Panc1 (cell line): ENCODE results near the gene WDR1. TPM values are rescaled to one million over a fixed set of nuclear protein-coding genes. Genes with fewer than 3 reads are reported as not detected.

Experiments
- ATAC-seq: fragments of 200-7000 bp; cut with Tn5 transposase; 2 replicates; pipeline ENCODE4 v1.9.1; 2020; ENCODE audit warnings: mild to moderate bottlenecking, moderate library complexity
- BruUV-seq: library from RNA; stranded (reverse); fragments of 400-500 nt; replicated peaks from 2 replicates; lab custom pipeline; 2021; lab: Mats Ljungman, UMichigan
- CTCF ChIA-PET: fragments of 300-600 bp; sonication (Branson Sonifier 250); formaldehyde crosslinking; loops from one replicate; lab custom pipeline; 2022; ENCODE audit warnings: antibody characterized with exemption; lab: Charles Lee
- POLR2A ChIA-PET: fragments of 300-600 bp; sonication (Branson Sonifier 250); formaldehyde crosslinking; loops from one replicate; lab custom pipeline; 2022; ENCODE audit warnings: antibody characterized with exemption; lab: Charles Lee
- DNase-seq: peaks from one replicate; pipeline ENCODE4 v3.0.0-alpha.2; 2010; ENCODE audit warnings: low read depth, low spot score
- H3K27ac ChIP-seq: 2 replicates; pipeline ENCODE4 v1.5.1; 2011; ENCODE audit warnings: mild to moderate bottlenecking, low read length, inconsistent platforms
- H3K27me3 ChIP-seq: fragments of 200-500 bp; sonication (Bioruptor generic); 2 replicates; pipeline ENCODE4 v1.6.0; 2014; ENCODE audit warnings: low read length, inconsistent platforms; ENCODE audit not compliant: control insufficient read depth, insufficient read depth
- H3K36me3 ChIP-seq: fragments of 200-500 bp; sonication (Bioruptor generic); 2 replicates; pipeline ENCODE4 v1.5.1; 2014; ENCODE audit warnings: inconsistent platforms, mild to moderate bottlenecking, low read length, moderate library complexity; ENCODE audit not compliant: control insufficient read depth, insufficient read depth
- H3K4me1 ChIP-seq: 2 replicates; pipeline ENCODE4 v1.5.1; 2011; ENCODE audit warnings: inconsistent platforms, mild to moderate bottlenecking, low read length, moderate library complexity; ENCODE audit not compliant: control insufficient read depth, insufficient read depth
- H3K4me3 ChIP-seq, 2 experiments: 2 replicates each; pipeline ENCODE4 v1.5.1; 2011 to 2012; ENCODE audit warnings: low read depth in 2 of 2, low read length in 2 of 2, mild to moderate bottlenecking in 2 of 2, inconsistent platforms in 1 of 2, moderate library complexity in 1 of 2
- H3K9me3 ChIP-seq: fragments of 200-500 bp; sonication (Bioruptor generic); 2 replicates; pipeline ENCODE4 v1.5.1; 2014; ENCODE audit warnings: low read depth, mild to moderate bottlenecking, inconsistent platforms, low read length, moderate library complexity; ENCODE audit not compliant: control insufficient read depth, insufficient read depth
- POLR2AphosphoS5 ChIP-seq: IDR thresholded peaks from 2 replicates; pipeline ENCODE4 v1.6.1; 2012; ENCODE audit warnings: mild to moderate bottlenecking, low read depth, low read length, moderate library complexity
- SIN3A ChIP-seq: IDR thresholded peaks from 2 replicates; pipeline ENCODE4 v1.6.1; 2012; ENCODE audit warnings: low read depth, mild to moderate bottlenecking, low read length, moderate library complexity, borderline replicate concordance; ENCODE audit not compliant: insufficient read depth
- TCF7L2 ChIP-seq: IDR thresholded peaks from 2 replicates; pipeline ENCODE4 v1.6.1; 2011; ENCODE audit warnings: mild to moderate bottlenecking, low read depth, low read length, inconsistent platforms
- in situ Hi-C: cut with HindIII; loops from 2 replicates; pipeline ENCODE4 v1.10.0; 2016; ENCODE audit warnings: low sequenced_read_pairs, low pct_unique_long_range_greater_than_20kb
- intact Hi-C: fragments of 100-400 bp; cut with micrococcal nuclease; formaldehyde crosslinking; loops from one replicate; pipeline ENCODE4 v1.10.0; 2022; ENCODE audit not compliant: unreplicated experiment
- total RNA-seq: library from RNA; stranded (reverse); gene quantifications from one replicate; pipeline ENCODE4 v1.2.1, GENCODE V29; 2021; ENCODE audit not compliant: unreplicated experiment
- TF ChIP-seq, protein P1 (sequence below): fragments of 450-650 bp; IDR thresholded peaks from 2 replicates; pipeline ENCODE4 v1.5.1; 2017; ENCODE audit warnings: mild to moderate bottlenecking
- TF ChIP-seq, protein P2 (sequence below), 2 experiments: IDR thresholded peaks; 2 replicates each; pipeline ENCODE4 v1.6.1; 2011 to 2012; ENCODE audit warnings: low read depth in 2 of 2, control low read depth in 1 of 2, low read length in 1 of 2, mild to moderate bottlenecking in 1 of 2, moderate library complexity in 1 of 2; ENCODE audit not compliant: insufficient read depth in 1 of 2

The WDR1 gene
- total RNA-seq, 1 experiment from 2014 or later: 260 TPM

DNA sequence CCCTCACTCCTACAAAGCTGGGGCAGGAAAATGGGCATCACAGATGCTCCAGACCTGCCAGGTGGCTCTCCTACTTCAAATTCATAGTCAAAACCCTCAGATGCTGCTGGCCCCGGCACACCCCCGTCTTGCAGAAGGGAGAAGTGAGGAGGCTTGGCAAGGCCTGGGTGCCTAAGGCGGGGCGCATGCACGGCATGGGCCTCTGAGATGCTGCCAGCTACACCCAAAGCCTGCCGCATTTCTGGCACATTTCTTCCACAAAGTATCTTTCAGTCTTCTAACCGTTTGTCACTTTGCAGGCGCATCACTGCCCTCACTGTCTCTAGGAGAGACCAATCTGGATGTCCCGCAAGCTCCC lies 19.6 kb downstream of the WDR1 start:
- in situ Hi-C loops: no loop called here
- H3K9me3 ChIP-seq: no peaks in the 10 kb centered on the region
- no peaks in the 10 kb centered on the region for H3K27me3 ChIP-seq
- no peaks in the 10 kb centered on the region for H3K4me1 ChIP-seq
- H3K36me3 ChIP-seq: peaks cover 2% of the 10 kb centered on the region; the same call in 1 of the 2 replicates
- no peak for DNase-seq
- intact Hi-C loops: no loop called here
- POLR2A ChIA-PET: no interaction called here
- BruUV-seq: no TSS peak
- CTCF ChIA-PET: no interaction called here
- no peak overlapping the region for H3K4me3 ChIP-seq
- H3K27ac ChIP-seq: no peak overlapping the region
- ATAC-seq: no peak
- TF ChIP-seq SIN3A: no peak
- no peak for TF ChIP-seq TCF7L2
- TF ChIP-seq POLR2AphosphoS5: no peak
- TF ChIP-seq, protein P1, sequence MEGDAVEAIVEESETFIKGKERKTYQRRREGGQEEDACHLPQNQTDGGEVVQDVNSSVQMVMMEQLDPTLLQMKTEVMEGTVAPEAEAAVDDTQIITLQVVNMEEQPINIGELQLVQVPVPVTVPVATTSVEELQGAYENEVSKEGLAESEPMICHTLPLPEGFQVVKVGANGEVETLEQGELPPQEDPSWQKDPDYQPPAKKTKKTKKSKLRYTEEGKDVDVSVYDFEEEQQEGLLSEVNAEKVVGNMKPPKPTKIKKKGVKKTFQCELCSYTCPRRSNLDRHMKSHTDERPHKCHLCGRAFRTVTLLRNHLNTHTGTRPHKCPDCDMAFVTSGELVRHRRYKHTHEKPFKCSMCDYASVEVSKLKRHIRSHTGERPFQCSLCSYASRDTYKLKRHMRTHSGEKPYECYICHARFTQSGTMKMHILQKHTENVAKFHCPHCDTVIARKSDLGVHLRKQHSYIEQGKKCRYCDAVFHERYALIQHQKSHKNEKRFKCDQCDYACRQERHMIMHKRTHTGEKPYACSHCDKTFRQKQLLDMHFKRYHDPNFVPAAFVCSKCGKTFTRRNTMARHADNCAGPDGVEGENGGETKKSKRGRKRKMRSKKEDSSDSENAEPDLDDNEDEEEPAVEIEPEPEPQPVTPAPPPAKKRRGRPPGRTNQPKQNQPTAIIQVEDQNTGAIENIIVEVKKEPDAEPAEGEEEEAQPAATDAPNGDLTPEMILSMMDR: no peak
- TF ChIP-seq, protein P2, sequence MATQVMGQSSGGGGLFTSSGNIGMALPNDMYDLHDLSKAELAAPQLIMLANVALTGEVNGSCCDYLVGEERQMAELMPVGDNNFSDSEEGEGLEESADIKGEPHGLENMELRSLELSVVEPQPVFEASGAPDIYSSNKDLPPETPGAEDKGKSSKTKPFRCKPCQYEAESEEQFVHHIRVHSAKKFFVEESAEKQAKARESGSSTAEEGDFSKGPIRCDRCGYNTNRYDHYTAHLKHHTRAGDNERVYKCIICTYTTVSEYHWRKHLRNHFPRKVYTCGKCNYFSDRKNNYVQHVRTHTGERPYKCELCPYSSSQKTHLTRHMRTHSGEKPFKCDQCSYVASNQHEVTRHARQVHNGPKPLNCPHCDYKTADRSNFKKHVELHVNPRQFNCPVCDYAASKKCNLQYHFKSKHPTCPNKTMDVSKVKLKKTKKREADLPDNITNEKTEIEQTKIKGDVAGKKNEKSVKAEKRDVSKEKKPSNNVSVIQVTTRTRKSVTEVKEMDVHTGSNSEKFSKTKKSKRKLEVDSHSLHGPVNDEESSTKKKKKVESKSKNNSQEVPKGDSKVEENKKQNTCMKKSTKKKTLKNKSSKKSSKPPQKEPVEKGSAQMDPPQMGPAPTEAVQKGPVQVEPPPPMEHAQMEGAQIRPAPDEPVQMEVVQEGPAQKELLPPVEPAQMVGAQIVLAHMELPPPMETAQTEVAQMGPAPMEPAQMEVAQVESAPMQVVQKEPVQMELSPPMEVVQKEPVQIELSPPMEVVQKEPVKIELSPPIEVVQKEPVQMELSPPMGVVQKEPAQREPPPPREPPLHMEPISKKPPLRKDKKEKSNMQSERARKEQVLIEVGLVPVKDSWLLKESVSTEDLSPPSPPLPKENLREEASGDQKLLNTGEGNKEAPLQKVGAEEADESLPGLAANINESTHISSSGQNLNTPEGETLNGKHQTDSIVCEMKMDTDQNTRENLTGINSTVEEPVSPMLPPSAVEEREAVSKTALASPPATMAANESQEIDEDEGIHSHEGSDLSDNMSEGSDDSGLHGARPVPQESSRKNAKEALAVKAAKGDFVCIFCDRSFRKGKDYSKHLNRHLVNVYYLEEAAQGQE (IDR thresholded peaks at IDR 0.05; ENCODE audit: insufficient read depth in 1 of 2, low read depth in 2 of 2, low read length in 1 of 2): no peak

DNA sequence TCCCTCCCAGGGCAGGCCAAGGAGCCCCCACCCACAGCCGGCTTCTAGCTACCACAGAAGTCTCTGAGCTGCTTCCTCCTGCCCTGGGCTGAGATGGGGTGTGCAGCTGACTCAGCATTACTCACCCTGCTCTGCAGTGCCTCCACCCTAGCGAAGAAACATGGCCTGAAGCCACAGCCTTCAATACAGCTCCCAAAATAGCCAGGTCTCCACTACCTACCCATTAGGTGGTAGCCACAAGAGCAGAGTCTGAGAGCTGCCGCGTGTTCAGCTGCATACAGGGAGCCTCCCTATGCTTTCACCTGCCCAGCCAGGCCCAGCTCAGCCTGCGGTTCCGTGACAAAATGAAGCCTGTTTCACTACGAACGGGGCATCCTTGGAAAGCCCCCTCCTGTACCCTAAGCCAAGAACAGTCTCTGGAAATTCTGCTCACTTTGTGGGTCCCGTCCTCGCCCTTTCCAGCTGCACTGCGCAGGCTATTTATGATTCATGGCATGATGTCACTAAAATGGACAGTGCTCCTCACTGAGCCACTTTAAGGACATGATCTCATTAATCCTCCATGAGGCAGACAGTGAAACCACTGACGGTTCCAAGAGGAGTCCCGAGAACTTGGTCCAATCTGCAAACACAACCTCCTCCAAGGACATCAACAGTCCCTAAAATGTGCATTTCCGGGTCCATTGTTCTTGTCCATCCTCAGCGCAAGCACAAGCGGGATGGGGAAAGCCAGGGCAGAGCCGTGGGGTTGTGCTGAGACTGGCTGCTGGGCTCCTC lies 20.2 kb downstream of the WDR1 start:
- intact Hi-C loops: no loop called here
- H3K4me1 ChIP-seq: no peaks in the 10 kb centered on the region

More for the DNA sequence above, 20.2 kb downstream of the WDR1 start:
- Histone ChIP-seq H3K36me3 (no peaks in the 10 kb centered on the region; the same call in 1 of the 2 replicates), H3K27me3 (no peaks in the 10 kb centered on the region), H3K27ac (no peak overlapping the region), H3K4me3 (no peak overlapping the region), H3K9me3 (no peaks in the 10 kb centered on the region)
- ATAC-seq (peak; percentile 86), DNase-seq (peak; percentile 58)
- ChIA-PET CTCF (no interaction called here), POLR2A (no interaction called here)
- in situ Hi-C loops: no loop called here
- TF ChIP-seq TCF7L2: no peak
- TF ChIP-seq POLR2AphosphoS5: no peak
- TF ChIP-seq, protein P2 (IDR thresholded peaks at IDR 0.05; ENCODE audit: insufficient read depth in 1 of 2, low read depth in 2 of 2, low read length in 1 of 2): no peak
- no peak for TF ChIP-seq SIN3A
- TF ChIP-seq, protein P1: no peak
- no TSS peak for BruUV-seq
